ENCODE data around the gene ACAD9. TPM values are rescaled to one million over a fixed set of nuclear protein-coding genes. Genes with fewer than 3 reads are reported as not detected.
"Not testable (repeated sequence)": the region's sequence is repeated elsewhere in the genome, so short reads cannot be mapped to it uniquely, and the experiment has no call there.

ACAD9 gene
- total RNA-seq, 1 donor from 2014 or later = 60.8 TPM

GRCh38 chr3:128848936-128849335, 30.5 kb upstream of the ACAD9 start:
- no peak for DNase-seq (ENCODE audit: low spot score)
- H3K4me3 Mint-ChIP-seq (ENCODE audit: low read depth) = no peak overlapping the region
- no peaks in the 10 kb centered on the region for H3K27me3 Mint-ChIP-seq (ENCODE audit: low read depth)
- no peaks in the 10 kb centered on the region for H3K36me3 Mint-ChIP-seq (ENCODE audit: low read depth)
- intact Hi-C loops (cut with micrococcal nuclease) = no loop called here
- H3K27ac Mint-ChIP-seq = no peak overlapping the region
- H3K4me1 Mint-ChIP-seq (ENCODE audit: low read depth) = peaks cover 18% of the 10 kb centered on the region
- peaks cover 3% of the 10 kb centered on the region for H3K9me3 Mint-ChIP-seq

GRCh38 chr3:128849911-128850455, 29.4 kb upstream of the ACAD9 start:
- intact Hi-C loops (cut with micrococcal nuclease) = no loop called here
- Mint-ChIP-seq H3K9me3 (peaks cover 14% of the 10 kb centered on the region), H3K27ac (no peak overlapping the region), H3K27me3 (ENCODE audit: low read depth) (no peaks in the 10 kb centered on the region), H3K4me3 (ENCODE audit: low read depth) (no peak overlapping the region), H3K4me1 (ENCODE audit: low read depth) (peaks cover 17% of the 10 kb centered on the region), H3K36me3 (ENCODE audit: low read depth) (peaks cover 6% of the 10 kb centered on the region)
- DNase-seq (ENCODE audit: low spot score) = no peak

GRCh38 chr3:128850544-128850943, 28.9 kb upstream of the ACAD9 start:
- intact Hi-C loops (cut with micrococcal nuclease) = no loop called here
- no peak overlapping the region for H3K27ac Mint-ChIP-seq
- DNase-seq (ENCODE audit: low spot score) = no peak
- peaks cover 19% of the 10 kb centered on the region for H3K9me3 Mint-ChIP-seq
- peaks cover 6% of the 10 kb centered on the region for H3K36me3 Mint-ChIP-seq (ENCODE audit: low read depth)
- H3K4me1 Mint-ChIP-seq (ENCODE audit: low read depth) = peaks cover 12% of the 10 kb centered on the region
- no peaks in the 10 kb centered on the region for H3K27me3 Mint-ChIP-seq (ENCODE audit: low read depth)
- no peak overlapping the region for H3K4me3 Mint-ChIP-seq (ENCODE audit: low read depth)

- Mint-ChIP-seq H3K9me3 (peaks cover 22% of the 10 kb centered on the region), H3K27ac (no peak overlapping the region), H3K27me3 (ENCODE audit: low read depth) (no peaks in the 10 kb centered on the region), H3K4me3 (ENCODE audit: low read depth) (no peak overlapping the region), H3K4me1 (ENCODE audit: low read depth) (peaks cover 6% of the 10 kb centered on the region), H3K36me3 (ENCODE audit: low read depth) (peaks cover 6% of the 10 kb centered on the region)
- intact Hi-C loops (cut with micrococcal nuclease) = no loop called here
- DNase-seq (ENCODE audit: low spot score) = no peak
Observed at GRCh38 chr3:128851601-128852000, 27.8 kb upstream of the ACAD9 start.

- Mint-ChIP-seq H3K4me3 (ENCODE audit: low read depth) (no peak overlapping the region), H3K27me3 (ENCODE audit: low read depth) (no peaks in the 10 kb centered on the region), H3K27ac (no peak overlapping the region), H3K9me3 (peaks cover 40% of the 10 kb centered on the region), H3K4me1 (ENCODE audit: low read depth) (no peaks in the 10 kb centered on the region), H3K36me3 (ENCODE audit: low read depth) (peaks cover 19% of the 10 kb centered on the region)
- intact Hi-C loops (cut with micrococcal nuclease) = no loop called here
- DNase-seq (ENCODE audit: low spot score) = no peak
Observed at GRCh38 chr3:128853826-128854225, 25.6 kb upstream of the ACAD9 start.

- H3K4me3 Mint-ChIP-seq (ENCODE audit: low read depth) = no peak overlapping the region
- H3K9me3 Mint-ChIP-seq = peaks cover 46% of the 10 kb centered on the region
- no peaks in the 10 kb centered on the region for H3K27me3 Mint-ChIP-seq (ENCODE audit: low read depth)
- H3K4me1 Mint-ChIP-seq (ENCODE audit: low read depth) = no peaks in the 10 kb centered on the region
- DNase-seq (ENCODE audit: low spot score) = no peak
- peaks cover 24% of the 10 kb centered on the region for H3K36me3 Mint-ChIP-seq (ENCODE audit: low read depth)
- intact Hi-C loops (cut with micrococcal nuclease) = no loop called here
- H3K27ac Mint-ChIP-seq = no peak overlapping the region
Observed at GRCh38 chr3:128854475-128854874, 24.9 kb upstream of the ACAD9 start.

GRCh38 chr3:128855569-128855968, 23.9 kb upstream of the ACAD9 start:
- intact Hi-C loops (cut with micrococcal nuclease) = no loop called here
- Mint-ChIP-seq H3K4me1 (ENCODE audit: low read depth) (no peaks in the 10 kb centered on the region), H3K4me3 (ENCODE audit: low read depth) (no peak overlapping the region), H3K9me3 (peaks cover 57% of the 10 kb centered on the region), H3K36me3 (ENCODE audit: low read depth) (peaks cover 33% of the 10 kb centered on the region), H3K27me3 (ENCODE audit: low read depth) (no peaks in the 10 kb centered on the region), H3K27ac (no peak overlapping the region)
- no peak for DNase-seq (ENCODE audit: low spot score)

- intact Hi-C loops (cut with micrococcal nuclease) = no loop called here
- Mint-ChIP-seq H3K27me3 (ENCODE audit: low read depth) (no peaks in the 10 kb centered on the region), H3K4me3 (ENCODE audit: low read depth) (no peak overlapping the region), H3K27ac (no peak overlapping the region), H3K9me3 (peaks cover 65% of the 10 kb centered on the region), H3K36me3 (ENCODE audit: low read depth) (peaks cover 41% of the 10 kb centered on the region), H3K4me1 (ENCODE audit: low read depth) (no peaks in the 10 kb centered on the region)
- DNase-seq (ENCODE audit: low spot score) = no peak
Observed at GRCh38 chr3:128858167-128858566, 21.3 kb upstream of the ACAD9 start.

- intact Hi-C loops (cut with micrococcal nuclease) = no loop called here
- Mint-ChIP-seq H3K9me3 (peaks cover 55% of the 10 kb centered on the region), H3K4me3 (ENCODE audit: low read depth) (no peak overlapping the region), H3K4me1 (ENCODE audit: low read depth) (no peaks in the 10 kb centered on the region), H3K27me3 (ENCODE audit: low read depth) (no peaks in the 10 kb centered on the region), H3K27ac (no peak overlapping the region), H3K36me3 (ENCODE audit: low read depth) (peaks cover 36% of the 10 kb centered on the region)
- DNase-seq (ENCODE audit: low spot score) = no peak
Observed at GRCh38 chr3:128859630-128860029, 19.8 kb upstream of the ACAD9 start.

- no peak overlapping the region for H3K27ac Mint-ChIP-seq
- DNase-seq (ENCODE audit: low spot score) = no peak
- intact Hi-C loops (cut with micrococcal nuclease) = no loop called here
- H3K9me3 Mint-ChIP-seq = peaks cover 42% of the 10 kb centered on the region
- H3K27me3 Mint-ChIP-seq (ENCODE audit: low read depth) = no peaks in the 10 kb centered on the region
- no peak overlapping the region for H3K4me3 Mint-ChIP-seq (ENCODE audit: low read depth)
- H3K4me1 Mint-ChIP-seq (ENCODE audit: low read depth) = no peaks in the 10 kb centered on the region
- H3K36me3 Mint-ChIP-seq (ENCODE audit: low read depth) = peaks cover 35% of the 10 kb centered on the region
Observed at GRCh38 chr3:128861491-128861890, 17.9 kb upstream of the ACAD9 start.

- intact Hi-C loops (cut with micrococcal nuclease) = no loop called here
- H3K36me3 Mint-ChIP-seq (ENCODE audit: low read depth) = peaks cover 24% of the 10 kb centered on the region
- no peak overlapping the region for H3K4me3 Mint-ChIP-seq (ENCODE audit: low read depth)
- H3K9me3 Mint-ChIP-seq = peaks cover 28% of the 10 kb centered on the region
- H3K27me3 Mint-ChIP-seq (ENCODE audit: low read depth) = no peaks in the 10 kb centered on the region
- peaks cover 2% of the 10 kb centered on the region for H3K4me1 Mint-ChIP-seq (ENCODE audit: low read depth)
- no peak for DNase-seq (ENCODE audit: low spot score)
- H3K27ac Mint-ChIP-seq = no peak overlapping the region
Observed at GRCh38 chr3:128863560-128863959, 15.9 kb upstream of the ACAD9 start.

GRCh38 chr3:128864351-128864811, 15.0 kb upstream of the ACAD9 start:
- H3K9me3 Mint-ChIP-seq = peaks cover 19% of the 10 kb centered on the region
- H3K27ac Mint-ChIP-seq = no peak overlapping the region
- intact Hi-C loops (cut with micrococcal nuclease) = no loop called here
- no peak for DNase-seq (ENCODE audit: low spot score)
- no peaks in the 10 kb centered on the region for H3K27me3 Mint-ChIP-seq (ENCODE audit: low read depth)
- H3K4me1 Mint-ChIP-seq (ENCODE audit: low read depth) = peaks cover 2% of the 10 kb centered on the region
- no peak overlapping the region for H3K4me3 Mint-ChIP-seq (ENCODE audit: low read depth)
- peaks cover 18% of the 10 kb centered on the region for H3K36me3 Mint-ChIP-seq (ENCODE audit: low read depth)

- H3K36me3 Mint-ChIP-seq (ENCODE audit: low read depth) = peaks cover 12% of the 10 kb centered on the region
- H3K27ac Mint-ChIP-seq; H3K27me3 Mint-ChIP-seq (ENCODE audit: low read depth); H3K4me3 Mint-ChIP-seq (ENCODE audit: low read depth); intact Hi-C loops (cut with micrococcal nuclease); DNase-seq (ENCODE audit: low spot score); H3K4me1 Mint-ChIP-seq (ENCODE audit: low read depth): not testable (repeated sequence)
- peaks cover 13% of the 10 kb centered on the region for H3K9me3 Mint-ChIP-seq
Observed at GRCh38 chr3:128864849-128865804, 14.3 kb upstream of the ACAD9 start.
